HuH-7 (cell line): ENCODE measurements around the gene QRSL1.
"Not testable (repeated sequence)": the region's sequence is repeated elsewhere in the genome, so short reads cannot be mapped to it uniquely, and the experiment has no call there.

Experiments used
- DNase-seq: peaks from one replicate; pipeline ENCODE4 v3.0.0; 2011; ENCODE audit warnings: low spot score

QRSL1 gene

DNA sequence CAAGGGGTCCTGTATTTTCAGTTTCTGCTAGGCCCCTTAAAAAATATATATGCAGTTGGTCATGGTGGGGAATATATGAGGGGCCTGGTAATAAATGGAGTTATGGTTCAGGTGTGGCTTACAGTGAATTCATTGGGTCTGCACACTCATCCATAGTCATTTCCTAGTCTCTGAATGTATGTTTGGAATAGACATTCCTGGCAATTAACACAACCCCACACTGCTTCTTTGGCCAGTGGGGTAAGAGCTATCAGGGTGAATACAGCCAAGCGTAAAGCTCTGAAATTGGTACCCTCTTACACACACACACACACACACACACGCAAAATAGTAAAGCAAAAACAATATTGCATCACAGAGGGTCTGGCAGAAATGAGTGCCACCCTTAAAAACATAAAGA lies 56.5 kb downstream of the QRSL1 start:
- no peak for DNase-seq

- DNase-seq, result no peak
Observed at GRCh38 chr6:106688177-106688951, 59.0 kb downstream of the QRSL1 start.

- DNase-seq, result no peak
Observed at GRCh38 chr6:106692112-106692818, 62.9 kb downstream of the QRSL1 start.

DNA sequence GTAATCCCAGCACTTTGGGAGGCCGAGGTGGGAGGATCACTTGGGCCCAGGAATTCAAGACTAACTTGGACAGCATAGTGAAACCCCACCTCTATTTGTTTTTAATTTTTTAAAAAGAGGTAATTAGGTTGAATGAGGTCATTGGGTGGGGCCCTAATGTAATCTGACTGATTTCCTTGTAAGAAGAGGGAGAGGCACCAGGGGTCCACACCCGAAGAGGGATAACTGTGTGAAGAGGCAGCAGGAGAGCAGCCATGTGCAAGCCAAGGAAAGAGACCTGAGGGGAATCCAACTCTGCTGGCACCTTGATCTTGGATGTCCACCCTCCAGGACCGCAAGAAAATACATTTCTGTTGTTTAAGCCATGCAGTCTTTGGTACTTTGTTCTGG lies 63.4 kb downstream of the QRSL1 start:
- DNase-seq, result no peak

- DNase-seq, result no peak
Observed at GRCh38 chr6:106693418-106693817, 64.0 kb downstream of the QRSL1 start.

GRCh38 chr6:106694343-106694742 lies 65.0 kb downstream of the QRSL1 start:
- DNase-seq, result no peak

DNA sequence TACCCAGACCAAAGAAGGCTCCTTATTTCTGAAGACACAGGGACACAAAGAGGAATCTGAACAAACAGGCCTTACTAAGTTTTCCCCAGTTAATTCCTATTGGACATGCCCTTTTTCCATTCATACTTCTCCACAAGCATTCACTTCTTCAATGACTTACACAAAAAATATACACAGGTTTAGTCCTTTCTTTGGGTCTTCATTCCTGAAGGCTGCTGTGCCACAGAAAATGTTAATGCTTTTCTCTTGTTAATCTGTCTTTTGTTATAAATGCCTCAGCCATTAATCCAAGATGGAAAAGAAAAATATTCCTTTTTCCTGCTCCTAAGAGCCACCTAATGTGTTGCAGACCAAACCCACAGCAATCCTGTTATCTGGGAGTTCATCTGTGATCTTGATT lies 71.2 kb downstream of the QRSL1 start:
- no peak for DNase-seq

GRCh38 chr6:106701201-106701600 lies 71.8 kb downstream of the QRSL1 start:
- DNase-seq, result not testable (repeated sequence)

DNA sequence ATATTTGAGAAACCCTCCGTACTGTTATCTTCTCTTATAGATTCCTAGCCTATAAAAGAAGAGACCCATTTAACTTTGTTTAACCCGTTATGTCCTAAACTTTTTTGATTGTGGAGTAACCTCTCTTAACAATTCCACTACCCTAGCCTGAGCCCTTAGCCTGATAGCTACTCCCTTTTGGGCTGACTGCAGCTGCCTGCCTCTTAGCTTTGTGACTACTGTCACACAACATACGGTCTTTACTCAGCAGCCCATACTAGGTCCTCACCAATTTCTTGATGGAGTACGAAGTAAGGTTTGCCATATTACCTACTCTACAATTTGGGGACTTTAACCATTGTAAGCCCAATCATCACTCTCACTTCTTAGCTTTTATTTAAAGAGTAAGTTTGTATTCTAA lies 72.7 kb downstream of the QRSL1 start:
- no peak for DNase-seq

DNA sequence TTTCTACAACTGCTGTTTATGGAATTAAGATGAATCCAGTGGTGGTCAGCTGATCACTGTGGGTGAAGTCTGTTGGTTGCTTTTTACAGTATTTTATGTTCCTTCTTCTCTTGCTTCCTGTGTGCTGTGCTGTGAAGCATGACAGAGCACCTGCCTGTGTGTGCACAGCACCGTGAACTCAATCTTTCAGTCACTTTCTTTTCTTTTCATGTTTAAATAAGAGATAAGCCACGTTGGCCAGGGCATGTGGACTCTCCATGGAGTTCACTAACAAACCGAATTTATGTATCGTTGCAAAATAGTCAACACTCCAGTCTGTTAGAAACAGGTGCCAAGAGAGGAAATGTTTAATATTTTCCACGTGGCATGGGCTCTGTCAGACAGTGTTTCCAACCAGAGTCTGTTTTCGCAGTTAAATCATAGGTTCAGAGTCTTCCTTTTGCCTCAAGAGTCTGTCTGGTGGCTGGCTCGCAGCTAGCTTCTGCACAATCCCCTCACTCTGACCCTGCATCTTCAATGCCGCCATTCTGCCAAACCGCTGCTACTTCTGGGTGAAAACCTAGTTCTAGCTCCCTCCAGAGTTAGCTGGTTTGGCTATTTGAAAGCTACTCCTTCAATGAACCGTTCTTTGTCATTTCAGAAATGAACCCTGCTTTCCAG lies 73.2 kb downstream of the QRSL1 start:
- peak; percentile 26 for DNase-seq

- DNase-seq, result no peak
Observed at GRCh38 chr6:106704327-106704726, 74.9 kb downstream of the QRSL1 start.

DNA sequence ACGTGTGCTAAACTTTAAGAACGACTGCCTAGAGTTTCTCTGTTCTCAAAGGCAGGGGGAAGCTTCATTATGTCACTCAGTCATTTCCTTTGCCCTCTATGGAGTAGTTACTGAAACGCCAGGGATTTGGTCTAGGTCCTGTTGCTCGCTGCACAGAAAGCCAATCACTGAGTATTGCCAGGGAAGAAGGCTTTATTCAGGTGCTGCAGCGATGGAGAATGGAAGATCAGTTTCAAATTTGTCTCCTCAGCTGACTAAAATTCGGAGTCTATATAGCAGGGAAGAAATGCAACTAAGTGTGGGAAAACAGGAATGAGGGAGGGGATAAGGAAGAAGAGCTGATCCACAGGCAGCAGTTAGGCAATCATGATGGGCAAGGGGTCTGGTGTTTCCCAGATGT lies 75.8 kb downstream of the QRSL1 start:
- no peak for DNase-seq

DNA sequence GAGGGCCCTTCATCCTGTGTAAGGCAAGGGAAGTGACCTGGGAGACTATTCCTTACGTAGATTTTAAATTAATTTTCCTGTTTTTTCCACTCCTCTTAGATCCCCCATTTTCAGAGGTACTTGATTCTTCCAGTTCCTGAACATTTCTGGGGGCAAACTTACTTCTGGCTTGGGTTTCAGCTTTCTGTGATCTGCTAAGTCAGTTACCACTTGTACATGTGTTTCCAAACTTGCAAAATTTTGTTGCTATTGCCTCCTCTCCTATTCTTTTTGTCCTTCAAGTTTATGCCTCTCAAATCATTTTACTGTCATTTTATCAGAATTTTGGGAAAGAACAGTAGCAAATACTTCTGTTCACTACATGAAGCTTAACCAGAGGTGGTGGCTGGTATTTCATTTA lies 81.2 kb downstream of the QRSL1 start:
- no peak for DNase-seq

GRCh38 chr6:106714281-106714680 lies 84.9 kb downstream of the QRSL1 start:
- DNase-seq, result no peak

DNA sequence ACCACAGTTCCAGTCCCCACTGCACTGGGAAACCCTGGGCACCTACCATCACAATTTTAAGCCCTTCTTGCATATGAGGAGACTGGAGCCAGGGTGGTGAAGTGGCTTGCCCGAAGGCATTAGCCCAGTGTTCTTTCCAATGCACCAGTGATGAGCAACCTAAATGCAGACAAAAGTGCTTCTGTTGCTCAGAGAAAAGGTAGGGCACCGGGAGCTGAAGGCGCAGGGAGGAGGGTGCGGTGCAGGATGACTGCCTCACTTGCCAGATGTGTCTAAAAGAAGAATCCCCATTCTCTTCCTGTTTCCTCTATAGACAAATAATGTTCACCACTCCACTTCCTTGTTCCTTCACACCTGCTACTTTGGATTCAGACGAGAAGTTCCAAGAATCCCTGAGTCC lies 86.5 kb downstream of the QRSL1 start:
- no peak for DNase-seq

- no peak for DNase-seq
Observed at GRCh38 chr6:106716966-106717365, 87.6 kb downstream of the QRSL1 start.
